CD4-positive, alpha-beta T cell treated with Interleukin-17A for 4 hours (primary cell): Measurements from ENCODE around the gene BRINP3.

Experiments used
- DNase-seq: peaks from one replicate; pipeline ENCODE4 v3.0.0-alpha.2; 2020; ENCODE audit warnings: mixed read lengths

The BRINP3 gene

DNA sequence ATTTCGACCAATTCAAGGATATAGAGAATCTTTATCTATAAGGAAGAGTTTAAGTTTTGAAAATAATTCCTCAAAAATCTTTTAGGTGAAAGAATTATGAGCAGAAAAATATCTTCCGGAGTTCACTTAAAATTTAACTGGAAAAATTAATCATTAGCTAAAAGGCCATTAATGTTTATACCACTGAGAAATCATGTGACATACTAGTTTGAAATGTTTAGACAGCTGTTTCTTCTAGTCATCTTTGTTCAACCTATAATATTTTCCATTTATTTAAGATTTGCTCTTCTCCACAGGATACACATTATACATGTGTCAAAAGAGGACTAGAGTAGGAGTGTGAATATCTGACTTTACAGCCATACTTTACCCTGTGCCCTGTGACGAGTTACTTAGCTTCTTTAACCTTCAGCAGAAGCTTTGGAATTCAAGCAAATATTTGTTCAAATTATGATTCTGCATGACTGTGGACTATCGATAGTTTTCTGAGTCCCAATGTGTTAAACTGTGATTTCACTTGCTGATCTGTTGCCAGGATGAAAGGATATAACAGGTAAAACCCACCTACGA is 374.8 kb downstream of the BRINP3 start:
- no peak for DNase-seq

DNA sequence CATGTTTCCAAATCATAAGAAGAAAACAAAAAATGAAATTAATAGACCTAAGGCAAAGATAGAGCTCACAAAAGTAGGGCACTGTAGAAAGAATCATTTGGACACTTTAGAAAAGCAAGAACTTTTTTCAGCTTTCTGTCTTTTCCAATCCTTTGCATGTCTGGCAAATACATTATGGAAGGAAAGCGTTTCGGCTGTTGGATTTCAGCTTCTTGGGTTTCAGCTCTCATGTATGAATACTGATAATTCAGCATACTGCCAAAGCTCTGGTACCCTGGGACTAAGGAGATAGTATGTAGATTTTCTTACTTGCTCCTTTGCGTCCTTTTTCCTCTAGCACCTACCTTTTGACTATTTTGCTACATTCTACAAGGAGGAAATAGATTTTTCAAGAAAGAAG is 375.9 kb downstream of the BRINP3 start:
- DNase-seq: no peak

DNA sequence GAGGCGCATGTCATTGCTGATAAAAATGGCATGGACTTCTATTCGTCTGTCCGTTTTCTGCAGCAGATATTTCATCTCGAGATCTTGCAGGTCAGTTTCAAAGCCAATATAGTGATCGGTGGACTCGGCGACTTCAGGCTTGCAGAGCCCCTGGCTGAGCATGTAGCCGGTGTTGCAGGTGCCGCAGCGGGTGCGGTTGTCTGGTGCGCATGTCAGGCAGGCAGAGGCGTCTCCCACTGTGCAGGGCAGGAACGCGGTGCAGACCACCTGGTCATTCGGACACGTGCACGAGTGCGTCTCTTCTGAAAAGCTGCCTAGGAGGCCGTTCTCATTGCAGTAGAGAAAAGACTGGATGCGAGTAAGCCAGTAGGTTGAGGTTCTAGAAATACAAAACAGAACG is 378.9 kb downstream of the BRINP3 start:
- DNase-seq: no peak

DNA sequence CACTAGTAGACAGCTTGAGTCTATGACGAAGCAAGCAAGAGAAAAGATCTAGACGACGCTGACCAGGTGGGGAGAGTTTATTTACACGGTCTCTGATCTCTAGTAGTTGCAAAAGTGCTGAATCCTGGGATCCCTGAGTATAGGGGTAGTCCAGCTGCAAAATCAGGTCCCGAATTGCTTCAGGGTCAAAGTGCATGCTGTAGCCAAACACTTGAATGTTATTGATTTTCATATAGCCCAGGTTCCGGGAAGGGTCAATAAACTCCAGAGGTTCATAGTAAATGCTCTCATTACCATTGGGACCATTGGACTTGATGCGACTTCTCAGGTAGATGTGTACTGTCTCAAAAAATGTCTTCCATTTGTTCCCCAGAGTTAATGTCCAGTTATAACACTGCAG is 379.6 kb downstream of the BRINP3 start:
- DNase-seq: no peak

DNA sequence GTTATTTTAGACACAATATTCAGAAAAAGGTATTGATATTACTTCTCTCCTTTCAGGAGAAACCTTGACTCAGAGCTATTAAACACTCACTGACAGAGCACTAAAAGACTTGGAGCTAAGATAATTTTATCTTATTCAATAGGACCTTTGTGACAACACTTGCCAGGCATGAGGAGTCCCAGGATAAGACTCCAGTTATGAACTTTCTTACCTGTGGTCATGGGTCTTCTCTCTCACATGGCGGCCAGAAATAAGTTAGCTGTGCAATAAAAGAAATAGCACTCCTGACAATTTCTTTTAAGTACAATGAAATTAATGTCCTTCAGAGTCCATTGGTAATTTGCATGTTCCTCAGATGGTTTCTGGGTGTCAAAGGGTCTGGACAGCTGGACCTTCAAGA is 382.1 kb downstream of the BRINP3 start:
- DNase-seq: no peak

DNA sequence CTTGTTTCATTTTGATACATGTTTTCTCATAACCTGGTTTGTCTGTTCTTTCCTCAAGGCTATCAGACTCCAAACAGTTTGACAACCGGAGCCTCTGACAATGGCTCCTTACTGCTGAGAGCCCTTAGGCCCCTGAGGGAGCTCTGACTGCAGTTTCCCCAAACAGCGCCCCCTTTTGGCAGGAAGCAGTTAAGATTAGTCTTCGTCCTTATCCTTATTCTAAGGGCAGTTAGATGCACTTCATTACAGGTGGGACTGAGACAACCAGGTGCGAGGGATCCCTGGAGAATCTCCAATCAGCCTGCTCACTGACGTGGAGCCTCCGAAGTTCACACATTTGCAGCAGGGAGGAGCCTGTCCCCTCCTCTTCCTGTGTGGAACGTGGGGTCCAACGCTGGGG is 393.1 kb downstream of the BRINP3 start:
- DNase-seq: no peak

DNA sequence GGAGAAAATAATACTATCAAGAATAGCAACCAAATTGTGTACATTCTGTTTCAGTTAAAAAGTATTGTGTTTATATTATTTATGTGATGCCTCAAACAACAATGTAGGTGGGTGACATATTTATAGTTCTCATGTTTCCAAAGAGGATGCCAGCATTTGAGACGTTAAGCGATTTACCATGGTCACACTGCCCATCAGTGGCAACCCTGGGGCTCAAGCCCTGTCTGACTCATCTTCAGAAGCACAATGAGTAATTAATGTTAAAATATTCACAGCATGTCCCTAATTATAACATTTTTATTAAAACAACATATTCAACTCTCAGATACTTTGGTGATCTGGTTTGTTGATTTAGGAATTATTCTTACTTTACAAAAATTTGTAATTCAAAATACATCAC is 409.4 kb downstream of the BRINP3 start:
- DNase-seq: no peak

DNA sequence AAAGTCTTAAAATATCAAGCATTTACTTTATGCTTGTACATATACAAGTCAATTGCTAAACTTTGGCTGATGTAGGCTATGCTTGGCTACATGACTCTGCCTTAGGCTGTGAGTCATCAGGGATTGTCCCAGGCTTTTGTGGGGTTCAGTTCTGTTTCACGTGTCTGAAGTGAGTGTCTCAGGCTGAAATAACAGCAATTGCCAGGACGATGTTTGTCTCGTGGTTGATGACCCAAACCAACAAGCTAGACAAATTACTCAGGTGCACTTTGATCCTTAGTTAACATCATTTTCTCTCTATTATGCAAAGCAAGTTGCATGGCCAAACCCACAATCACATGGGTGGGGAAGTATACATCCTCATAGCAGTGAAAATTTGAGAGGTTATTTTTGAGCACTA is 410.1 kb downstream of the BRINP3 start:
- no peak for DNase-seq

DNA sequence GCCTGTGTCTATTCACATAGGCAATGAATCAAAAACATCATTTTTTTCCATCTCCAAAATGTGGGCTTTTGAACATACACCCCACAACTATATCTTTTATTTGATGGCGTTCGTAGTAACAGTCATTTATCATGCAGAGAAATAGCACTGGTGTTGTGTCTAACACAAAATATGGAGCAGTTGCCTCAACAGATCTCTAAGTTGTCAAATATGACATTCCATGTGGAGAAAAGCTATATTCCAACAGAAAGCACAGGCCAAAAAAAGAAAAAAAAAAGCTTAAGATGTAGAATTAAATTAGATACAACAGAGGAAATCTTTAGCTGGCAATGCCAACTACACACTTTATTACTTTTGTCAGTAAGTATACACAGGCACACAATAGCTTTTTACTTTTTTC is 411.7 kb downstream of the BRINP3 start:
- no peak for DNase-seq

DNA sequence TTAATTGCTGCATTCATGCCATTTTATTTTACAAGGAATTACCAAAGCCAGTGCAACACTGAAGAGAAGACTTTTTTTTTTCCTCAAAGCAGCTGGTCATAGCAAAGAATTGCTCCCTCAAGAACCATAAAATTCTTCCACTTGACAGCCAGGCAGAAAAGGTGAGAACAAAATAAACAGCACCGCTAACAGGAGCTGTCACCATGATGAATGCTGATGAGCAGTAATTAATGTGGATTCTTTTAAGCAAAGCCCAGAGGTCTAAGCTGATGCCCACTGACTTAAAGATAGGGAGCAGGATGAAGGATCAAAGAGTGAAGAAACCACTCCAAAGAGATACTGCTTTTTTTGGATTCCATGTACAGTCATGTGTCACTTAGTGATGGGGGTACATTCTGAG is 428.4 kb downstream of the BRINP3 start:
- DNase-seq: no peak
